Mucosa of descending colon (tissue), 3 donors: ENCODE data around the gene ASTN2. TPM values are rescaled to one million over a fixed set of nuclear protein-coding genes. Genes with fewer than 3 reads are reported as not detected.

Experiments
- ATAC-seq: fragments of 200-7000 bp; cut with Tn5 transposase; one replicate; pipeline ENCODE4 v1.9.1; 2020; ENCODE audit warnings: mild to moderate bottlenecking, moderate library complexity
- DNase-seq, 3 donors: peaks; one replicate each; pipeline ENCODE4 v3.0.0-alpha.2; 2020
- H3K36me3 ChIP-seq: fragments of 200-600 bp; one replicate; pipeline ENCODE4 v1.8.0; 2021; ENCODE audit warnings: low read depth, mild to moderate bottlenecking
- H3K4me1 ChIP-seq: fragments of 200-600 bp; one replicate; pipeline ENCODE4 v1.8.0; 2021; ENCODE audit warnings: low read depth, mild to moderate bottlenecking
- H3K4me3 ChIP-seq: fragments of 200-600 bp; one replicate; pipeline ENCODE4 v1.8.0; 2021; ENCODE audit warnings: mild to moderate bottlenecking
- H3K9me3 ChIP-seq: fragments of 200-600 bp; one replicate; pipeline ENCODE4 v1.8.0; 2021; ENCODE audit warnings: mild to moderate bottlenecking
- CTCF ChIP-seq: fragments of 200-600 bp; IDR thresholded peaks from one replicate; pipeline ENCODE4 v1.8.0; 2022; ENCODE audit warnings: antibody characterized with exemption, mild to moderate bottlenecking
- intact Hi-C, 2 donors: fragments of 100-400 bp; cut with DNase I in 1 of 2; cut with micrococcal nuclease in 1 of 2; formaldehyde crosslinking; loops; one replicate each; pipeline versions ENCODE4 v1.11.0 to v1.11.1; 2022; cut with DNase I, micrococcal nuclease
- total RNA-seq, 3 donors: library from RNA; stranded (reverse); fragmentation: NEBNext Ultra II Directional in 2 of 3; extraction: Animal tissue kit (Norgen Biotek cat#: 25700) in 2 of 3; gene quantifications; one replicate each; pipeline versions ENCODE4 v1.2.1 to v1.2.4, GENCODE V29; 2021 to 2023
- donor health status: DM: no; HTN: no; CAD: no; lungs with moderate emphysema.
- donor health status: DM: no; HTN: no; CAD: no.
- donor health status: DM: no; HTN: yes; CAD: no.

The ASTN2 gene
- total RNA-seq, 3 donors from 2014 or later, result 3.5 to 6.1 (median 5.4) TPM

GRCh38 chr9:117344892-117345660 is 69.8 kb downstream of the ASTN2 start:
- H3K36me3 ChIP-seq, result no peaks in the 10 kb centered on the region
- no peak for ATAC-seq
- H3K4me1 ChIP-seq, result no peaks in the 10 kb centered on the region
- intact Hi-C loops, result no loop called here
- TF ChIP-seq CTCF, result no peak
- DNase-seq, result no peak
- H3K9me3 ChIP-seq, result no peaks in the 10 kb centered on the region
- H3K4me3 ChIP-seq, result no peak overlapping the region

- no peak for TF ChIP-seq CTCF
- ATAC-seq, result no peak
- intact Hi-C loops, result no loop called here
These were observed 71.4 kb downstream of the ASTN2 start for GRCh38 chr9:117343427-117343826.

GRCh38 chr9:117341151-117341550 is 73.7 kb downstream of the ASTN2 start:
- no peak for ATAC-seq
- no peaks in the 10 kb centered on the region for H3K4me1 ChIP-seq
- H3K9me3 ChIP-seq, result no peaks in the 10 kb centered on the region
- DNase-seq, result no peak
- intact Hi-C loops, result no loop called here
- no peaks in the 10 kb centered on the region for H3K36me3 ChIP-seq
- no peak for TF ChIP-seq CTCF
- H3K4me3 ChIP-seq, result no peak overlapping the region

More at GRCh38 chr9:117343427-117343826, 71.4 kb downstream of the ASTN2 start:
- no peaks in the 10 kb centered on the region for H3K4me1 ChIP-seq
- H3K9me3 ChIP-seq, result no peaks in the 10 kb centered on the region
- no peak overlapping the region for H3K4me3 ChIP-seq
- no peak for DNase-seq
- H3K36me3 ChIP-seq, result no peaks in the 10 kb centered on the region

GRCh38 chr9:117340422-117340821 is 74.4 kb downstream of the ASTN2 start:
- ATAC-seq (no peak), DNase-seq (no peak)
- Histone ChIP-seq H3K36me3 (no peaks in the 10 kb centered on the region), H3K9me3 (no peaks in the 10 kb centered on the region), H3K4me1 (no peaks in the 10 kb centered on the region), H3K4me3 (no peak overlapping the region)
- no peak for TF ChIP-seq CTCF
- intact Hi-C loops, result no loop called here

GRCh38 chr9:117335837-117336433 is 78.9 kb downstream of the ASTN2 start:
- intact Hi-C loops, result no loop called here

More at GRCh38 chr9:117335837-117336433, 78.9 kb downstream of the ASTN2 start:
- ATAC-seq (no peak), DNase-seq (no peak)
- Histone ChIP-seq H3K36me3 (no peaks in the 10 kb centered on the region), H3K4me1 (no peaks in the 10 kb centered on the region), H3K4me3 (no peak overlapping the region), H3K9me3 (no peaks in the 10 kb centered on the region)
- no peak for TF ChIP-seq CTCF
